SK-N-MC (cell line): ENCODE results near the gene LMBR1L.
A peak's percentile ranks its signal among the peaks of the same experiment; 100 is the strongest.

ENCODE experiments used
- EZH2 ChIP-seq: fragments of 200-600 bp; sonication (generic); IDR thresholded peaks from one replicate; pipeline ENCODE4 v1.6.1; 2017; ENCODE audit warnings: antibody characterized with exemption
- FOXP2 ChIP-seq: optimal IDR thresholded peaks from 2 replicates; pipeline ENCODE3; 2011; ENCODE audit warnings: mild to moderate bottlenecking, moderate library complexity; ENCODE audit not compliant: insufficient read depth; ENCODE audit errors: extremely low read length, control extremely low read depth
- POLR2AphosphoS5 ChIP-seq: IDR thresholded peaks from 2 replicates; pipeline ENCODE4 v1.6.1; 2012; ENCODE audit warnings: mild to moderate bottlenecking, low read depth, low read length, borderline replicate concordance

DNA sequence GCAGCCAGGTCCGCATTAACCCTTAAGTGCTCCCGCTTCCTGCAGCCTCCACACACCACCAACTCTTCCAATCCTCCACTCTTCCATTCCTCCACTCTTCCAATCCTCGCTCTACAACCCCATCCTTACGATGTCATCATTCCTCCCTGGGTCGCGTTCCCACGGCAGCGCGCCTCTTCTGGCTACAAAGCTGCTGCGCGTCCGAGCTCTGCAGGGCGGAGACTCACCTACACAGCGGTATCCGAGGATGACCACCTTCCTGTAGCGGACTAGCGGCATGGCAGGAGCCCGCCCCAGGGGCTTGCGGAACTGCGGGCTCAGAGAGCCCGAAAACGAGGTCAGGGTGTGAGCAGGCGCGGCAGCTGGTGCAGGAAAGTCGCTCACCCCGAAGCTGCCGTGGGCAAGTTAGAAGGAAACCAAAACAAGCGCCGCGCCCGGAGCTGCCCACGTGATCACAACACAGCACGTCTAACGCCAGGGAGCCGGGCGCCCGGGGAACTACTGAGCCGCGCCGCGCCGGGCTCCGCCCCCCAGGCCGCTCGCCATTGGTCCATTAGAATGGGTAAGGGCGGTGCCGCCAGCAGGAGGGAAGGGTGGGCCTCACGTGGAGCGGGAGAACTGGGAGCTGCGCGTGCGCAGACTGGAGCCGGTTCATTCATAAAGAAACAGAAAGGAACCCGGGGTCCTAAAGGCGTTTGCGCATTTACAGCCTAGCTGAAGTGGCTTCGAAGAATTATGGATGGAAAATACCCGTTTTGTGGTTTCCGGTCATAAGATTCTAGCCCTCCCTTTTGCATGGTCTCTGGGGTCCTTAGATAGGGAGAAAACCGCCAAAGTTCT lies 40.9 kb downstream of the LMBR1L start, which contains the start of gene RHEBL1:
- TF ChIP-seq POLR2AphosphoS5, result peak; percentile 33; the same call in 1 of the 2 replicates
- no peak for TF ChIP-seq FOXP2
- TF ChIP-seq EZH2, result no peak
